ENCODE data around the gene B3GNT9.
A peak's percentile ranks its signal among the peaks of the same experiment; 100 is the strongest.

B3GNT9 gene

GRCh38 chr16:67151431-67152097, 766 bp upstream of the B3GNT9 start:
- TF ChIP-seq, protein P1, sequence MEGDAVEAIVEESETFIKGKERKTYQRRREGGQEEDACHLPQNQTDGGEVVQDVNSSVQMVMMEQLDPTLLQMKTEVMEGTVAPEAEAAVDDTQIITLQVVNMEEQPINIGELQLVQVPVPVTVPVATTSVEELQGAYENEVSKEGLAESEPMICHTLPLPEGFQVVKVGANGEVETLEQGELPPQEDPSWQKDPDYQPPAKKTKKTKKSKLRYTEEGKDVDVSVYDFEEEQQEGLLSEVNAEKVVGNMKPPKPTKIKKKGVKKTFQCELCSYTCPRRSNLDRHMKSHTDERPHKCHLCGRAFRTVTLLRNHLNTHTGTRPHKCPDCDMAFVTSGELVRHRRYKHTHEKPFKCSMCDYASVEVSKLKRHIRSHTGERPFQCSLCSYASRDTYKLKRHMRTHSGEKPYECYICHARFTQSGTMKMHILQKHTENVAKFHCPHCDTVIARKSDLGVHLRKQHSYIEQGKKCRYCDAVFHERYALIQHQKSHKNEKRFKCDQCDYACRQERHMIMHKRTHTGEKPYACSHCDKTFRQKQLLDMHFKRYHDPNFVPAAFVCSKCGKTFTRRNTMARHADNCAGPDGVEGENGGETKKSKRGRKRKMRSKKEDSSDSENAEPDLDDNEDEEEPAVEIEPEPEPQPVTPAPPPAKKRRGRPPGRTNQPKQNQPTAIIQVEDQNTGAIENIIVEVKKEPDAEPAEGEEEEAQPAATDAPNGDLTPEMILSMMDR (IDR thresholded peaks at IDR 0.05; ENCODE audit: low read depth, low read length, missing control alignments): no peak
- no peak for DNase-seq (ENCODE audit: extremely low read depth, low read depth)
- no peak overlapping the region for H3K4me3 ChIP-seq (replicated peaks; ENCODE audit: low read depth, low read length)

GRCh38 chr16:67150047-67150832, 558 bp downstream of the B3GNT9 start:
- H3K4me3 ChIP-seq (replicated peaks; ENCODE audit: low read depth, low read length): peak overlapping the region; percentile 50
- no peak for DNase-seq (ENCODE audit: extremely low read depth, low read depth)
- TF ChIP-seq, protein P1 (IDR thresholded peaks at IDR 0.05; ENCODE audit: low read depth, low read length, missing control alignments): no peak

- TF ChIP-seq, protein P1 (IDR thresholded peaks at IDR 0.05; ENCODE audit: low read depth, low read length, missing control alignments): no peak
- no peak for DNase-seq (ENCODE audit: extremely low read depth, low read depth)
- no peak overlapping the region for H3K4me3 ChIP-seq (replicated peaks; ENCODE audit: low read depth, low read length)
Measured at GRCh38 chr16:67149276-67150046, 1.3 kb downstream of the B3GNT9 start.

- TF ChIP-seq, protein P1 (IDR thresholded peaks at IDR 0.05; ENCODE audit: low read depth, low read length, missing control alignments): no peak
- H3K4me3 ChIP-seq (replicated peaks; ENCODE audit: low read depth, low read length): no peak overlapping the region
- no peak for DNase-seq (ENCODE audit: extremely low read depth, low read depth)
Measured at GRCh38 chr16:67148656-67149275, 2.0 kb downstream of the B3GNT9 start.

DNA sequence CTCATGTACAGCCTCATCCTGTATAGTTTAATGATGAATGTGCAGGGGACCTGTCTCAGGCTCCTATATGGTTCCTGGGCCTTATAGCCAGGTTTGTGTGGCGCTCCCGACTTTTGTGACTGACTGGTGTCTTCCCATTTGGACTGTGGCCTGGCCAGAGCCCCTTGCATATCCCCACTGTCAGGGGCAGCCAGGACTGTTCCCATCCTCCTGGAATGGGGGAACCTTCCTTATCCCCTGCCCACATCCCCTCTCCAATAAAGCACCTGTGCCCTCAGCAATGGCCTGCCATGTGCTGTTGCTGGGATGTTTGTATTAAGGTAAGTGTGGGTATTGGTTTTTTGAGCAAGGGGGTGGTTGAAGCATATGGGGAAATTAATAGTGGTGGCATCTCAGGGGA, 2.6 kb downstream of the B3GNT9 start:
- TF ChIP-seq, protein P1 (IDR thresholded peaks at IDR 0.05; ENCODE audit: low read depth, low read length, missing control alignments): no peak
- no peak for DNase-seq (ENCODE audit: extremely low read depth, low read depth)
- no peak overlapping the region for H3K4me3 ChIP-seq (replicated peaks; ENCODE audit: low read depth, low read length)

DNA sequence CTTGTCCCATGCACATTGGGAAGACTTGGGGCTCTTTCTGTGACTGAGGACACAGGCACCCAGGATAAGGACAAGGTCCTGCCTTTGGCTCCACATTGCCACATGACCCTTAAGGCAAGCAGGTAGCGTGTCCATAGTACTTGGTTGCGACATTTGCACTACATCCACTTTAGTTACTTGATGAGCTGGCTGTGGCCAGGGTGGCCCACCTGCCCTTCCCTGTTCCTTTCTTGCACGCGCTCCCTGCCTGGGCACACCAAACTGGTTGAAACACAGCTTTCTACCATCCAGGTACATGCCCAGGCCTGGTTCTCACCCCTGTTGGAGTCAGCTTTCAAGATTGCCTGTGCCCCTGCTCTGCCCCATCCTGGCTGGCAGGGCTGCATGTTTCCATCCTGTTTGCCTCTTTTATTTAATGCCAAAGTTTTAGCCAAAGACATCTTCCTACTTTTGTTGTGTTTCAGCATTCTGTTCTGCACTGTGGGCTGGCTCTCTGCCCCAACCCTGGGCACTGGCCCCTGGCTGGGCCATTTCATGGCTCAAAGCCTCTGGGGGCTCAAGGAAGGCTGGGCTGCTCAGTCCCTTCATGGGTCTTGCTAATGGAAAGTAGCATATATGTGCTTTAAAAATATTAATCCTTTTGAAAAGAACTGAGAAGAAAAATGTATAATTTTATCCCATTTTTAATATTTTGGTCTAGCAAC, 3.2 kb downstream of the B3GNT9 start:
- DNase-seq (ENCODE audit: extremely low read depth, low read depth): no peak
- TF ChIP-seq, protein P1 (IDR thresholded peaks at IDR 0.05; ENCODE audit: low read depth, low read length, missing control alignments): no peak
- H3K4me3 ChIP-seq (replicated peaks; ENCODE audit: low read depth, low read length): no peak overlapping the region

Data from HFF-Myc (cell line).